Stimulated activated CD4-positive, alpha-beta T cell treated with anti-CD3 and anti-CD28 coated beads, Interleukin-12 subunit alpha, Interleukin-12 subunit beta, amount 100 ng/mL, for 48 hours (primary cell): Measurements from ENCODE around the gene RYR1.

Experiments used
- DNase-seq, 3 donors: peaks; one replicate each; pipeline ENCODE4 v3.0.0-alpha.2; 2020; ENCODE audit warnings: low read depth in 2 of 3, low spot score in 1 of 3

RYR1 gene

DNA sequence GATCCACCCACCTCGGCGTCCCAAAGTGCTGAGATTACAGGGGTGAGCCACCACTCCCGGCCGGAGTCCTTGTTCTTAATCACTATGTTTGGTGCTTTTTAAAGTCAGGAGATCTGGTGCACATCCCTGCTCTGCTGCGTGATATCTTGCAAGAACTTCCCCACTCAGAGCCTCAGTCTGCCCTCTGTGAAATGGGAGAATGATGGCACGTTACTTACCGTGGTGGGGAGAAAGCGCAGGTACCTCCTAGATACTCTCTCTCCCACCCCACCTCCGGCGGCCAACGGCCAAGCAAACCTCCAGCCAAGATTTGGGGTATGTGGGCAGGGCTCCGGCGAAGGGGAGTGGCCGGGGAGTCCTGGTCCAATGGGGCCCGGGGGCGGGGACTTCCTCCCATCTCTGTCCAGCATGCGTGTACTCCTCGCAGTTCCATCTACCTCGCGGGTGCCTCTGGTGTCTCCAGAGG, at the start of gene RYR1:
RYR1 (plus strand) TSS at position 424 of the 466 bp plus-strand sequence. CDS start 139 bp downstream, outside the sequence.
- DNase-seq: peak in 1 of 3 donors; percentile 60

DNA sequence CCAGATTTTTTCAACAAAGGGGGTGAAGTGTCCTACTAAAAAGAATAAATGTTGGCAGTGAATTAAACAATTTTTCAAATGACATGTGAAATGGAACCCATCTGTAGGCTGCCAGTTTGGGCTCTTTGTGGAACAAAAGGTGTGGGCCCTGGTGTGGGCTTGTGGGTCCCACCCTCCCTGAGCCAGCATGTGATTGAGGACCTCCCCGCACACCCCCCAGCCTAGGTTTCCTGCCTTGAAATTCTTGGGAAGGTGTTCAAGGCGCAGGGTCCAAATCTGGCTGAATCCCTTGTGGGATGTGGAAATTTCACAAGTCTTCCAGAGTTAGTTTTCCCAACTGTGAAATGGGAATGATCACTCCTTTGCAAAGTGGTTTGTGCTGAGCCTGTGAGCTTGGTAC, 49.7 kb upstream of the RYR1 start:
- DNase-seq: no peak

DNA sequence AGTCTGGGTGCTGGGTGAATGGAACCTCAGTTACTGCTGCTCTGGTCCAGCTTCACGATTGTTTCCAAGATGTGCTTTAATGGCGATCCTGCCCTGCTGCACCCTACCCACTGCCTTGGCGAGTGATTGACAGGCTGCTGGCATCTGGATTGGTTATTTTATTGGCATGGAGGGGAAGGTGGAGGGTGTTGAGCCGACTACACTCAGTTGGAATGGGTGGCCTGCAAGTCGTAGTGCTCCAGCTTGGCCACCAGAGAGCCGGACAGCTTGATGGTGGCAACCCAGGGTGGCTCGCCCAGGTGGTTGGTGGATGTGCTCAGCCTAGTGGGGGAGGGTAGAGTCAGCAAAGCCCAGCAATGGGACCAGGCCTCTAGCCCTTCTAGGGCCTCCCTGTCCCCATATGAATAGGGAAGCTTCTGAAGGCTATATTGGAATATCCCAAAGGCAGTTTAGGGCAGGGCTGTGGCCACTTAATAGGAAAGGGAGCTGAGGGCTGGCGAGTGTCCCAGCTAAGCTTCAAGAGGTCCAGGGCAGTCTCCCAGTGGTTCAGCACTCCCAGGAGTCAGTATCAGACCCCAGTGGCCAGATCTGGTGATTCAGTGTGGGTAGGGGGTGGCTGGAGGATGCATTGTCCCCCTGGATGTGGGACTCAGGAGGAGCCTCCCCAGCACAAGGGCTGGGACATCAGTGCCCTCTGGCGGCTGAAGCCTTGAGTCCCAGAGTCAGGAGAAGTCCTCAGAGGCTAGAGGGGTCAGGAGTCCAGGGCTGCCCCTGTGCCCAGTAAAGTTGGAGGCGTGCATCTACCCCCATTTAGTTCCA, 49.1 kb upstream of the RYR1 start:
- DNase-seq: no peak

DNA sequence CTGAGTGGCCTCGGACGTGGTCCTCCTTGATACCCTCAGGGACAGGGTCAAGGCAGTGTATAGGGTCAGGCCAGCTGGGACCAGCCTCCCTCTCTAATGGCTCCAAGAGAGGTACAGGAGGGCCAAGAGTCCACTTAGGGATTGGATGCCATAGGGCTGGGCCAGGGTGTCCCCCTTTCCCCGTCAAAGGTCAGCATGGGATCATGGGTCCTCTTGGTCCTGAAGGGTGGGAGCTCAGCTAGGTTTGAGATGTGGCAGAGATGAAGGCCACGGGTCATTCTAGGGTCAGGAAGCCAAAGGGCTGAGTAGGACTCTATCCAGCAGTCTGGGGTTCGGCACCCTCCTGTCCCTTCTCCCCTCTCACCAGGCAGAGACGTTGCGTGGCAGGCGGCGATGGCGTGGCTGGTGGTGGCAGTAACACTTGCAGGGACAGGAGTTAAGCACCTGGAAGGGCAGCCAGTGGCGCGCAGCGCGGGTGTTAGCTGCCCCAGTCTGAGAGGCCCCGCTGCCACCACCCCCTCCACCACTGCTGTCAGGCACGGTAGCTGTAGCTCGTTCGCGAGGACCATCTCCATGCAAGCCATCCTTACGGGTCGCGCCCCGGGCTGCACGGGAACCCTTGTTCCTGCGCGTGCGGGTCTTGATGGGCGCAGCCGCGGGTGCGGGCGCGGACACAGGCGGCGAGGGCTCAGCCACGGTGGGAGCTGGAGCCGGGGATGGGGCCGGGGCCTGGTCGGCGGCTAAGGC, 48.3 kb upstream of the RYR1 start:
- no peak for DNase-seq

DNA sequence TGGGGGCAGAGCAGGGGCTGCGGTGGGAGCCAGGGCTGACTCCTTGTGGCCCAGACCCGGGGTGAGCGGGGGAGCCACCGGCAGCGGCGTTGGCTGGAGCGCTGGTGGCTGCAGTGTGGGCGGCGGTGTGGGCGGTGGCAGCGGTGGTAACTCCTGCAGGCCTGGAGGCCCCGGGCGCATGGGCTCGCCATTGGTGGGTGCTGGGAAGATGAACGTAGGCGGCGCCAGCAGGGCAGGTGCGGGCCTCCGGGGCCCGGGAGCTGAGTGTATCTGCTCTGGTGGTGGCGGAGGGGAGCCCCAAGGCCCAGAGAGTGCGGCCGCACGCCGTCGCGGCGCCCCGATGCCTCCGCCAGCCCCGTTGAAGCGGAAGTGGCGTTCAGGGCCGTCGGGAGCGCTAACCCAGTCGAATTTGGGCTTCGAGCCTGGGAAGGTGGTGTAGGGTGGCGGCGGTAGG, 47.7 kb upstream of the RYR1 start:
- DNase-seq: no peak

DNA sequence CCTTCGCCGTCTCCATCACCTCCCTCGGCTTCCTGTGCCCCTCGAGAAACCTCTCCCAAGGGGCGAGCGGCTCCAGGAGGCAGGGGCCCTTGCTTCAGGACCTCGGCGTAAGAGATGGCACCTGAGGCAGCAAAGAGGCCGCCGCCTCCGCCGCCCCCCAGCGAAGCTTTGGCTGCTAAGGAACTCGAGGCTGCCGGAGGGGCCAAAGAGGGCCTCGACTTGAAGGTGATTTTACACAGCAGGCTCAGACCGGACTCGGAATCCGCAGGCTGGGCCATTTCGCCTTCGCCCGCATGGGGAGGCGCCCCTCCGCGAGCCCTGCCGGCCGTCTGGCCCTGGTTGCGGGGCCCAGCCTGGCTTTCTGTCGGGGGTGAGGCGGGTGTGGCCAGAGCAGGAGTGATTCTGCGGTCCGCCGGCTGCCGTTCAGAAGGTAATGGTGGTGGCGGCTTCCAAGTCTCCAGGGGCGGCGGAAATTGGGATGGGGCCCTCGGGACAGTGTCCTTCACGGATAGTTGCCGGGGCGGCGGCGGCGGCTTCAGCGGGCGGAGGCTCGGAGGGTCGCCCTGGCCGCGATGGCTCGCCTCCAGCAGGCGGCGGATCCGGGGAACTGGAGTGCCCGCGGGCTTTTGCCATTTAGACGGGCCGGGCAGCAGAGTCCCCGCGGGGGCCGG, 47.1 kb upstream of the RYR1 start:
- no peak for DNase-seq

DNA sequence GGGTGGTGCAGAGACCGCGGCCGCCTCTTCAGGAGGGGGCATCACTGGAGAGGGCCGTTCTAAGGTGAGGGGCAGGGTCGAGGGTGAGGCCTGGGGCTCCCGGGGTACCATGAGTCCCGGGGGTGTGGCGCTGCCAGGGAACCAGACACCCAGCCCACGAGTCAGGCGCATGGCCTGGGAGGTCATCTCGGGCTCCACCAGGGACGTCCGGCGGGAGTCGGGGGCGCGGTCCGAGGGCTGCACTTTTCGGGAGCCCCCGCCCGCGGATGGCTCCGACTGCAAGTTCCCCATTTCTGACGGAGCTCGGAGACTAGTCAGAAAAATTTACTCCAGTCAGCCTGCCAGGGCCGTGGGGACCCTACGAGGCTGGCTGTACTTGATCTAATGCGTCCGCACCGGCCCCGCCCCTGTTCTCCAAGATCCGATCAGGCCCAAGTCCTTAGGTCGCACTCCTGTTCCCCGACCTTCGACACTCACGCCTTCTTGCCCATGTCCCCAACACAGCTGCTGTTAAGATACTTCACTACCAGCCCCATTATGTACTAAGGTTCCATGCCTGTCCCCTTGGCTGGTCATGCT, 46.4 kb upstream of the RYR1 start:
- DNase-seq: no peak

DNA sequence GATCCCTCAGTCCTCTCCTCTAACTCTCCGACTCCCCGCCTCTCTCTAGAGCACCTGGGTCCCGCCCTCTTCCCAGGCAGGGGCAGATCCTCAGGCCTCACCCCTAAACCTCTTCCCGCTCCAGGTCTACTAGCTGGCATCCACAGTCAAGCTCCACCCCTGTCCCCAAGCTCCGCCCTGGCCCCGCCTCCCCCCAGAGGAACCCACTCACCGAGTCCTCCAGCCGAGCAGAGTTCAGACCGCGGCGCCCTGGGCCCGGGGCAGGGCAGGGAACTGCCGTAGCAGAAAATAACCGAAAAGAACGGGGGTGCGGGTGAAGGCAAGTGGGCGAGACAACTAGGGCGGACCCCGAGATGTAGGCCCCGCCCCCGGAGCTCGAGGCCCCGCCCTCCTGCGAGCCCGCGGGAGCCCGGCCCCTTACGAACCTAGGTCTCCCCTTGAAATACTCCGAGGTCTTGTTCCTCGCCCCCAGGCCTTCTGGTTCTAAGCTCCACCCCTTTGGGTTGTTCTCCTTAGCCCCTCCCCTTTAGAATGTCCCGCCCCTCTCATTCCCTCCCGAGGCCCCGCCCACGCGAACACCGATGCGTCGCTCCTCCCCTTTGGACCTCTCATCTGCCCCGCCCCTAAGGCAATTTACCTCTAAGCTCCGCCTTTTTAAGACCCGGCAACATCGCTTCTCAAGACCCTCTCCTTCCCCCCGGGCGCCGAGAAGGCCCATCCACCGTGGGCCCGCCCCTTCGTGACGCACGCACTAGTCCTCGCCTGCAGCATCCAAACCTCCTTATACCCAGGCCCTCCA, 45.7 kb upstream of the RYR1 start, which contains the start of gene GGN:
GGN (minus strand) TSS at position 485 of the 799 bp plus-strand sequence. CDS start 773 bp downstream, outside the sequence.
- peak; percentile 82 to 92 (median 83) for DNase-seq

DNA sequence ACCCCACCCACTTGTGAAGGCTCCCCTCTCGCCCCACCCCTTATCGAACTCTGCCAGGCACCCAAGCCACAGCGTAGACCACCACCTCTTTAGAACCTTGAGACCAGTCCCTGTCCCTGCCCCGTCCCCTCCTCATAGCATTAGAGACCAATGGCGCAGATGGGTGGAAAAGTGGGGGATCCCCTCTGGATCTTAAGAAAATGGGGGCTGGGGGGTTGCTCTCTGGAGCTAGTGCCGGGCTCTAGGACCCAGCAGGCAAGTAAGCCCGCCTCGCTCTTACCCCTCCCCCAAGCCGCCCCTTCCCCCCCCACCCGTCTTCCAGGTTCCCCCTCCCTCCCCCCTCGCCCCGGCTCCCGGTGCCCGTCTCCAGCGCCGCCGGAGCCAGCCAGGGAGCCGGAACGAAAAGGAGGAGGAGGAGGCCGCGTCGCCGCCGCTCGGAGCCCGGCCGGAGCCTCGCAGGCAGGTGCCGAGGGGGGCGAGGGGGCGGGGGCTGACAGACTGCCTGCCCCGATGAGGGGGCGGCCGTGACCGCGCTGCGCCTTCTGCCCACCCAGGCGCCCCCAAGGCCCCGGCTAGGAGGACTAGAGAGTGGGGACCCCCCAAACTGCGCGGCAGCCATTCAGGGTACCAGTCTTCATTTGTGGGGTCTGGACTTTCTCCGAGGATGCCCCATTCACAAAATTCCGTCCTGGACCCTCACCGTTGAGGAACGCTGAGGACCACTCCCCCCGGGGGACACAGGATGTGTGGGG, 45.0 kb upstream of the RYR1 start, which contains the start of gene SPRED3:
SPRED3 (plus strand) TSS at position 349 of the 752 bp plus-strand sequence. CDS start 1,606 bp downstream, outside the sequence.
- DNase-seq: no peak

DNA sequence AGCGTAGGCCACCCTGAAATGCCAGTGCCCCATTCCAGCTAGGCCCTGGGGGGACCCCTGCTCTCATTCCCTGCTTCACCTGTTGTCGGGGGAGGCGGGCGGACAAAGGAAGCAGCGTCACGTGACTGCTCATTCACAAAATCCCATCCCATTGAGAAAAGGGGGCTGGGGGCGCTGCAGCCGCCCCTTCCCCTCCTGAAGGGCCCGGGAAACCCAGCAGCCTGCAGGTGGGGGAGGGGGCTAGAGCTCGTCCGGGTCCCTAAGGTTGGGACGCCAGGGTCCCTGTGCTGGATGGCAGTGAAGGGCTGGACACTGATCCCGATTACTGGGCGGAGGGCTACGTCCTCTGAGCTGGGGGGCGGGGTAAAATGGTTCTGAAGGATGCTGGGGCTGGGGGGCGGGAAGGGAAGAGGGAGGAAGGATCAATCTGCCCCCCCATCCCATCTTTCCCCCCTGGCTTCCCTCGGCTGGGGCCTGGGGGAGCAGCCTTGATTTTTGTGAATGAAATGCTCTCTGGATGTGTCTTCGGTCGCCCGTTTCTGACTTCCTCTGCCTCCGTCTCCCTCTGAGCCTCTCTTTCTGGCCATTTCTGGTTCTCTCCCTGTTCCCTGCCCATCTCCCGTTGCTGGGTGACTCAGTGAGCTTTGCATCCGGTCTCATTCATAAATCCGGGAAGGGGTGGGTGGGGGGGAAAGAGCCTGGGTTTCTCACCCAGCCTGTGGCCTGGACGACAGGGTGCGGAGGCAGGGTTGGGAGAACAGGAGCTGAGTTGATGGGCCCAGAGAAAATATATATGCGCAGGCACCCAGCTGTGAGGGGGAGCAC, 44.2 kb upstream of the RYR1 start:
- no peak for DNase-seq

DNA sequence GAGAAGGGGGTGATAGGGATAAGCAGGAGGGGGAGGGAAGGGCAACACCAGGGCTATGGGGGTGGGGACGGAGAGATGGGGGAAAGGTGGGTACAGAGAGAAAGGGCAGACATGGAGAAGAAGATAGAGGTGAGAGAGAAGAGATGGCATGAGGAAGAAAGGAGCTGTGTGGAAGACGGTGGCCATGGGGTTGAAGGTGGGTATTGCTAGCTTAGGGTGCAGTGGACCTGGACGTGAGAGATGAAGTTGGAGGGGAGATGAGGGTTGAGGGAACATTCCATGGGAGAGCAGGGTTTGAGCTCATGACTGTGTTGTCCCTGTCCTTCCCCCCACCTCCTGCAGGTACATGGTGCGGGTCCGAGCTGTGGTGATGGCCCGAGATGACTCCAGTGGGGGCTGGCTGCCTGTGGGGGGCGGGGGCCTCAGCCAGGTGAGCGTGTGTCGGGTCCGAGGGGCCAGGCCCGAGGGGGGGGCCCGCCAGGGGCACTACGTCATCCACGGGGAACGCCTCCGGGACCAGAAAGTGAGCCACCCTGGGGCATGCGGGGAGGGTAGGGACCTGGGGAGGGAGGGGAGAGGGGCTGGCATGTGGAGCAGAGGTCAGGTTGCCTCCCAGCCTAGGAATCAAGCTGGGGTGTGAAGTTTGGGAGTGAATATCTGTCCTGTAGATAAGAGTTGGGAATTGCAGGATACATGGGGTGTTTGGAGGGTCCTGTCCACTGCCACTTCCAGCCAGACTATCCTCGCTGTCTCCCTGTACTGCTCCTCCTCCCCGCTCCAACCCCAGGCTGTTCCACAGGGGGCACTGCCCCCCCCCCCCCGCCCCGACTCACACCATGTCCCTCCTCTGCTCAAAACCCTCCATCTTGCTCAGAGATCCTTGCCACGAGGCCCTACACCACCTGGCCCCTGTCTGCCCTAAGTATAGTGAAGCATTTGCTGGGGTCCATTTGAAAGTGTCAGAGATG, 43.2 kb upstream of the RYR1 start:
- no peak for DNase-seq

DNA sequence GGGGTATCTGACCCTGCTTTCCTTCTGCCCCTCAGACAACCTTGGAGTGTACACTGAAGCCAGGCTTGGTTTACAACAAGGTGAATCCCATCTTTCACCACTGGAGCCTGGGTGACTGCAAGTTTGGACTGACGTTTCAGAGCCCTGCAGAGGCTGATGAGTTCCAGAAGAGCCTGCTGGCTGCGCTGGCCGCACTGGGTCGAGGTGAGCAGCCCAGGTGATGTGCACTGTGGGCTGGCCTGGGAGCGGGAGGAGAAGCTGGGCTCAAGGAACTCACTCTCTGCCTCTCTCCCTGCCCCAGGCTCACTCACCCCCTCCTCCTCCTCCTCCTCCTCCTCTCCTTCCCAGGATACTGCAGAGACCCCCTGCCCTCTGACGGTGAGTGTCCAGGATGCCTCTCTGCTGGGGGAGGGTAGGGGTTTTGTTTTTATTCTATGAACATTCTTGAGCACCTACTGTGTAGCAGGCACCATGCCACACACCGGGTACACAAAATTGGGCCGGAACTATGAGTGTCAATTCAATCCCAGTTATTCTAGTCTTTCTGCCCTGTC, 41.5 kb upstream of the RYR1 start:
- no peak for DNase-seq

DNA sequence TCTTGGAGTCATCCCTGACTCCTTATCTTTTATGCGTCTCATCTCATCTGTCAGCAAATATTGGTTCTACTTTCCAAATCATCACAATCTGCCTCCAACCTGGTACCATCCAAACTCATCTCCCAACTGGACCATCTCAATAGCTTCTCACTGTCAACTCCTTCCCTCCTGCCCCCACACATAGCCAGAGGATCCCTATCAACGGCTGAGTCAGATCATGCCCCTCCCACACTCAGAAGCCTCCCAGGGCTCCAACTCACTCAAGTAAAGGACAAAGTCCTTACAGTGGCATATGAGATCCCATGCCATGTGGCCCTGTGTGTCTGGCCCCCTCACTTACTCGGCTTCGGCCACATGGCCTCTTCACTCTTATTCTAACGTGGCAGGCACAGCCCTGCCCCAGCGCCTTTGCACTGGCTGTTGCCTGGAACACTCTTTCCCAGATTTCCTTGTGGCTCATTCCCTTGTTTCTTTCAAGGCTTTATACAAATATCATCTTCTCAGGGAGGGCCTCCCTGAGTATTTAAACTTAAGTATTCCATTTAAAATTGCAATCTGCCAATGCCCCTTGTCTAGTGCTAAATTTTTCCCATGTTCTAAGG, 40.7 kb upstream of the RYR1 start:
- no peak for DNase-seq

DNA sequence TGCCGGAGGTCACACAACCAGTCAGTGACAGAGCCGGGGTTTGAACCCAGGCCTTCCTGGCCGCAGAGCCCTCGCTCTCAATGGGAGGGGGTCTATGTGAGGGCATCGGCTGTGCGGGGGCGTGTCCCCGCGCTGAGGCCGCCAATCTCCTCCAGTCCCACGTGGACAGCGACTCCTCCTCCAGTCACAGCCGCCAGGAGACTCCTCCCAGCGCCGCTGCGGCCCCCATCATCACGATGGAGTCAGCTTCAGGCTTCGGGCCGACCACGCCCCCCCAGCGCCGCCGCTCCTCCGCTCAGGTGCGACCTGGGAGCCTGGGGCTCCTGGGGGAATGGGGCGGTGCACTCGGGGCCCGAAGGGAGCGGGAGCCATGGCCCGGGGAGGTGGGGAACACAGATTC, 39.0 kb upstream of the RYR1 start:
- peak; percentile 61 to 74 (median 67) for DNase-seq

DNA sequence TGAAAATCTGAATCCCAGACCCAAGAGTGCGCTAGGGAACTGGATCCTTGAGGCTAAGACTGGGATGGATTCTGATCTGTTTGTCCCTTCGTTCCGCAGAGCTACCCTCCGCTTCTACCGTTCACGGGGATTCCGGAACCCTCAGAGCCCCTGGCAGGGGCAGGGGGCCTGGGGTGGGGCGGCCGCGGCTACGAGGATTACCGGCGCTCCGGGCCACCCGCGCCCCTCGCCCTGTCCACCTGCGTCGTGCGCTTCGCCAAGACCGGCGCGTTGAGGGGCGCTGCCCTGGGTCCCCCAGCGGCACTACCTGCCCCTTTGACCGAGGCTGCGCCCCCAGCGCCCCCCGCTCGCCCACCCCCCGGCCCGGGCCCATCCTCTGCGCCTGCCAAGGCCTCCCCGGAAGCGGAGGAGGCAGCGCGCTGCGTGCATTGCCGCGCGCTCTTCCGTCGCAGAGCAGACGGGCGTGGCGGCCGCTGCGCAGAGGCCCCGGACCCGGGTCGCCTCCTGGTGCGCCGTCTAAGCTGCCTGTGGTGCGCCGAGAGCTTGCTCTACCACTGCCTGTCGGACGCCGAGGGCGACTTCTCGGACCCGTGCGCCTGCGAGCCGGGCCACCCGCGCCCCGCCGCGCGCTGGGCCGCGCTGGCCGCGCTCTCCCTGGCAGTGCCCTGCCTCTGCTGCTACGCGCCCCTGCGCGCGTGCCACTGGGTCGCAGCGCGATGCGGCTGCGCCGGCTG, 37.9 kb upstream of the RYR1 start:
- DNase-seq: peak in 1 of 3 donors; percentile 31

DNA sequence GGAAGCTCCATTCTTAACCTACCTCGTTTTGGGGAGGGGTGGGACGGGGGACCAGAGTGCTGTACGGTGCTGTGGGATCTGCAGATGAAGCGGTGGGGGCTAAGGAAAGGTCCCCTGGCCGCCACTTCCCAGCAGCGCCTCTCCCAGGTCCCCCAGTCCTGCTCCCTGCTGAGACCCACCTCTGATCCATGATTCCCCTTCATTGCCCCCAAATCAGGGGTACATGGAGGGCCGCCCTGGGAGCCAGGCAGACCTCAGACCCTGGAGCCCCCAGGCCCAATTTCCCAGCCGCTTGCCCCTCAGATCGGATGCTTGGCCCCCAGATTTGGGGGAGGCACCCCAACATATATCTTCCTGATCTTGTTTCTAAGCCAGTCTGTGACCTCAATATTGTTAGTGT, 34.4 kb upstream of the RYR1 start:
- DNase-seq: no peak
